Putamen (tissue), 1 donor: ENCODE data around the gene TENM3.

Experiments
- DNase-seq: peaks from one replicate; pipeline ENCODE4 v3.0.0-alpha.2; 2016; ENCODE audit warnings: low spot score

The TENM3 gene

DNA sequence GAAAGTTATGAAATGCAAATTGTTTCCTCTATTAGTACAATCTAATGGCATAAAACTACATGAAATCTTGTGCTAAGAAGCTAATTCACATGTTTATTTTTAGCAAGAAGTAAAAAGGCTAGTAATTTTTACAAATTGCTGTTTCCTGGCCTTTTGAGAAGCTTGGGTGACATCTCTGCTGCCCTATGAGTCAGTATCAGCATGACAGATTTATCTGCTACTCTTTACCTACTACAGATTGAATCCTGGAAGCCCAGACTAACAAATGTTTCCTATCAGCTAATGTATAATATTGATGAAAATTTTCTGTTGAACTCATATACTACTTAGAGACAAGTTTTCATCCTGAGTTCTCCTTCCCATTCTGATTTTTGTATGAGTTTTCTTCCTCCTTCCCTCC lies 441.6 kb downstream of the TENM3 start:
- no peak for DNase-seq

DNA sequence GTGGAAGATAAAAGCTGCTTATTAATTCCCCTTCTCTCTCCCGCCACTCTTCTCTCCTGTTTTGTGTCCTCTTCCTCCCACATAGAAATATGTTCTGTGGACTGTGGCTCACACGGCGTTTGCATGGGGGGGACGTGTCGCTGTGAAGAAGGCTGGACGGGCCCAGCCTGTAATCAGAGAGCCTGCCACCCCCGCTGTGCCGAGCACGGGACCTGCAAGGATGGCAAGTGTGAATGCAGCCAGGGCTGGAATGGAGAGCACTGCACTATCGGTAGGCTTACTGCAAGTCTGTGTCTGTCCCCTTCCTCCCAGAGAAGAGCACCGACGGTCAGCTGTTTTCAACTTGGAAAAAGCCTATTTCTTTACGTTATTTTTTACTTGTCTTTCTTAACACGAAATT lies 444.9 kb downstream of the TENM3 start:
- no peak for DNase-seq

DNA sequence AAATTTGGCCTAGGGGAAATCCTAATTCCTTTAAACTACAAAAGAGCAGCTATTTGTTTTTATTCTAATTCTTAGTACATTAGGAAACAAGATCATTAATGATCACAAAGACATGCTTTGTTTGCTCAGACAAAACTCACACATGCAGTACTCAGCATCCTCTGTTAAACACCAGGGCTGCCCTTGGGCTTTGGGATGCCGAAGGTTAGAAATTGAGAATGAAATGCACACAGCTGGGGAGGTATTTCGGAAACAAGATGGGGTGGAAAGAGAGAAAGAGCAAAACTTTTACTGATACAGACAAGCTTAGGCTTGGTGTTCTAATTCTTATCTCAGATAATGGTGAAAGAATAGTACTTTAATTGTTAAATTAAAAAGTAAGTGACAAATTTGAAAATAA lies 451.3 kb downstream of the TENM3 start:
- no peak for DNase-seq

DNA sequence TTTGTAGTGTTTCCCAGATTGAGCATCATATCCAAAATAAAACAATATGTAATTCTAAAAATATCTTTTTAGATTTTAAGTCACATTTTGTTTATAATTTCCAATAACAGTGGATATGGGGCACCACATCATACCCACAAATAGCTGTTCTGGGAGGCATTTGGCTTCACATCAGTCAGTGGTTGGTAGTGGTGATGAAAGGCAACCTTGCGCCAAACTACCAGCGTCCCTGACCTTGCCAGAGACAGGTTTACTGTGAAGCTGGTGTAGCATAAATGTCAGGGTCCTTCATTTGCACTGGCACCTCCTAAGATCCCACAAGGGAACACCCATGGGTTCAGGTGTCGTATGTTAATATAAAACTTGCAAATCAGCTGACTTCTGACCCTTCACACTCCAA lies 451.8 kb downstream of the TENM3 start:
- DNase-seq, result no peak

DNA sequence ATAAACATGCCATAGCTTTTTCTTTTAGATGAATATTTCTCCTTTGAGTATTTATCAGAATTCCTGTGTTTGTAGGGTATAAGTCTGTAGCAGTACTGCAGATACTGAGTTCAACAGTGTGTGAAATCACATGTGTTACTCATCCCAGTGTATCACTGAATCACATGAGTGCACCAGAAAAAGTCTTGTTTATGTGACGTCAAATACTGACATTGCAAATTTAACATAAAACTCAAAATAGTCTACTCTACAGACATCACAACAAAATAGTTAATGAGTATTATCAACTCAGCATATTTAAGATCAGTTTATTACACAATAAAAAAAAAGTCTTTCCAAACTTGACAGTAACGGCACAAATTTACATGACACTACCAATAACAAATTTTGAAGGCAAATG lies 452.6 kb downstream of the TENM3 start:
- no peak for DNase-seq

DNA sequence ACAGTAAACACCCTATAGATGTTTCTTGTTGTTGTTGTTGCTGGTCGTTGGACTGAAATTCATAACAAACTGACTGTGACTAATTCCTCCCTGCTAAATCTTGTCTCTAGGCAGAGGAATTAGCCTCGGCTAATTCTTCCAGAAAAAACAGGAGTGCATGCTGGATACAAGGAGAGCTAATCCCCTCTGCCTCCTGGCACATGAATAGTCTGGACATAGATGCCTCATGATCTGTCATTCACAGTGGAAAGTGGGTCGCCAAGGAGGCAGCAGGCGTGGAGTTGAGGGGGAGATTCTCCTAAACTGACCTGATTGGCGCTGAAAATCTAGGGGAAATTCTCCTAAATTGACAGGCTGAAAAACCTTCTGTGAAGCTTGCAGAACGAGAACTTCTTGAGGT lies 453.9 kb downstream of the TENM3 start:
- DNase-seq, result no peak

DNA sequence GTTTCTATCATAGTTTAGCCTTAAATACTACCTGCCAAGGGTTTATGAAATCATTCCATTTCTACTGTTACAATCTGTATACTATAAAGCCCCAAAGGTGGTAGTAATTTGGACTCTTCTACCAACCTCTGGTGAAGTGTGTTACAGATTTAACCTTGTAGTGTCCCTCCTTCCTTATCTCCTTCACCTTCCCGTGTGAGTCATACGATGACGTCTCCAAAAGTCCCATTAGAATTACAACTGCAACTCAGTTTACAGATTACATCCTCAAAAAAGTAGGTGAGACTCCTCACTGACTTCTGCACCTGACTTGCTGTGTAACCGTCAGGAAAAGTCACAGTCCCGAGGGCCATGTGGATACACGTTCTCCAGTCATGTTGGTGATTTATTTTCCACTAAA lies 455.0 kb downstream of the TENM3 start:
- DNase-seq, result no peak

DNA sequence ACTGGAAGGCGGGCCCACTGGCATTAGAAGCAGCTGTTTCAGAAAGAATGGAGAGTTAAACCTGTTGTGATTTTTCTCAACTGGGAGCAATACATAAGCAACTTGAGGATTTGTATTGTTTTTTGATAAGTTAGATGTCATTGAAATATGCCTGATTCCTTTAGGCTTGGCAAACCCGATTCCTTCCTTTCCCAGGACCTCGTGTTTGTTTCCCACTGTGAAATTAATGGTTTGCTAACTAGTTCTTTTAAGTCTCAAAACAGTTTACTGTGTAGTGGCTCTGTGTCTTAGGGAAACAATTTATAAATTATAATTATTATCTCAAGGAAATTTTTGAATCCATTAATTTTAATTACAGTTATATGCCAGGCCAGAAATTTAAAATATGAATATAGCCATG lies 456.0 kb downstream of the TENM3 start:
- DNase-seq, result no peak

DNA sequence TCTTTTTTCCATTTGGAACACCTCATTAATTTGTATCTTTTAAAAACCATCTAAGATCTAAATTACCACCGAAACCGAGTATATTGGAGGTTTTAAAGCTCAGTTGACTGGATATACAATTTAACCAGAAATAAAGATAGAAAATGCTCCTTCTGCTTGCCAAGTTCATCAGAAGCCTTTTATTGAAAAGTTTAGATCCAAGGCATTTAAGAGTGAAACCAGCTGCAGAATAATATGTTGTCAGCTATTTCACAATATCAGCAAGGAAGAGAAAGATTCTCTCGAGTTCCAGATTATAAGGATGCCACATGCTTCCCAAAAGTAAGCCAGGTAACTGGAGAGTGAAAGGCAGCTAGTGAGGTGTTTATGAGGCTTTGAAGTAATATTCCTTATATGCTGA lies 456.6 kb downstream of the TENM3 start:
- DNase-seq, result no peak

DNA sequence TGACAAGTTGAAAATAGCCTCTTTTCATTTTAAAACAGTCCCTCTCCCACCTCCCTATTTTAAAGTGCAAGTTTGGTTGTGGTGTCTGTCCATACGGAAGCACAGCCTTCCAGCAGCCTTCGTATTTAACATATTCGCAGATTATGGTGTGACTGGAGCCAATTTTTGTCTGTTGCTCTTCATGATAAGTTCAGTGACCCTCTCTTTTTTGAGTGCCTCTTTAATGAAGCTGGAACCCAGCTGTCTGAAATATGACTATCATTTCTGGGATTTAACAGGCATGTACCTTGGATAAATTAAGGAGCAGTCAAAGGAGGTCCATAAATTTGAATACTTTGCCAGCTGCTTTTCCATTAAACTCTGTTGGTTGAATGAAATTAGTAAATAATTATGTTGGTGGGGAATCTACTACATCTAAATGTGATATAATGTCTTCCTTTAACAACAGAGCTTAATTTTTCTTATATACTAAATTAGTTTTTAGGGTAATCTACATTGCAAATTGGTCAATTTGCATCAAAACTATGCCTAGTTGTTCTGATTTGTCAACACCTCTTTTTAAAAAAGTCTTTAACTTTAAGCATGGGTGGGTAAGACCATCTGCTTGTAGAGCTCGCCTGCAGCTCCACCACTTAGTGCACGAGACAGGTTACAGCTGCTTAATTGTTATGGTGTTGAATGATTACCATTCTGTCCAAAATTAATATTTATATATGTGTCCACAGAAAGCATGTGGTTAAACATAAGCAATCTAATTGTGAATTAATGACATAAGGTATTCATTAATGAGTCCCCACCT lies 457.4 kb downstream of the TENM3 start:
- DNase-seq, result no peak

DNA sequence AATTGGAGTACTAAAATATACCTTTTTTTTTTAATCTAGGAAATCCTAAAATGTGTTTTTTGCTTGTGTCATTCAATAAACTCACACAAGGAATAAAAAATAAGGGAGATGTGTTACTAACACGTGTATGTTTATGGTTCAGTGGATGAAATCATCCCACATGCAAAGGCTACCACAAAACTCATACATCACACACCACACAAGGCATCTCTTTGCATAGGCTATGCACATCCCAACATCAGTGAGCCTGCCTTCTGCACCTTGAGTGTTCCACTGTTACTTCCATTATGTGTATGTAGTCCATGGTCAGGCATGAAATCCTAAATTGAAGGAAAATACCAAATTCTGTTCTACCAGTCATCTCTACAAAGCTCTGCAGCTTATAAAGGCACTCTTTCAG lies 460.9 kb downstream of the TENM3 start:
- no peak for DNase-seq

DNA sequence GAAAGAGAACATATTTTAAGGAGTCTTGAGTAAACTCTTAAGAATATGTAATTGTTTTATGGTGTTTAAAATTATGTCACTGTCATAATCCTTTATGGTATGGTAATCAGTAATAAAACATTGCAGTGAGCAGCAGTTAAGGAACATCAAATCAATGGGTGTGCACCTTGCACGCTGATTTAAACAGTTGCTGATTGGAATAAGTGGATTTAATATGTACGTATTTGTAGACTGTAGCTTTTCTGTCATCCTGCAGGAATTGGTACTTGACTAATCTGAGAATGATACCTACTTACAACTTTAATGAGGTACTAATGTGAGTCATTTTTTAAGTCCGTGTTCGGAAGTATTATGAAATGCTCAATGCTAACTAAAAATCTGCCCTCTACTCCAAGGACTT lies 461.7 kb downstream of the TENM3 start:
- DNase-seq, result no peak

DNA sequence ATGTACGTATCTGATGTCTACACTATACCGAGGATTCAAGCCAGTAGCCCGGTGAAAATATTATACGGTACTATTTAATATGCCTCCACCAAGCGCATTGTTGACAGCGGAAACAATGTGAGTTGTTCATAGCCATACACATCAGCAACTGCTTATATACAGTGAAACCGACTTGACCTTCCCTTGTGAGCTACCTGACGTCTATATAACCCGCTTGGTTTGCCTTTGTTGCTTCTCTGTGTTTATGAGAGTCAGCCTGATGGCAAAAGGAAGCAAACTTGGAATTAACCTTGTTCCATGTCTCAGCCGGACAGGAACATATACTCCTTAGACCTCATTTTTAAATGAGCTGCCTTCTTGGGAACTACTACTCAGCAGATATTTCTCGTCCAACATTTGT lies 462.2 kb downstream of the TENM3 start:
- DNase-seq, result no peak

DNA sequence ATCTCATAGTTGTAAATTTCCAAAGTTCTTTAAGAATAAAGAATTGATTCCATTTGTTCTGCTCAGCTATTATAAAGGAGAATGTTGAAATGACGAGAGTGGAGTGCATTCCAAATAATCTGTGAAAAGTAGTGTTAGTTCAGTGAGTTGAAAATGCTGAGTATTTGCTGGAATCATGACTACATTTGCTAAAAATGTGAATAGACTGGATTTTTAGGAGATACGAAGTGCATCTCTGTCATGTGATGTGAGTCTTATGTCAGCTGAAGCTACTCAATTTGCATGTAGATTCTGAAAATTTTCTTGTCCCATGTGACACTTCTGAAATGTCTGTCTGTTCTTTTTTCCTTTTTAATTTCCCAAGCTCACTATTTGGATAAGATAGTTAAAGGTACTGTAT lies 468.0 kb downstream of the TENM3 start:
- DNase-seq, result no peak

DNA sequence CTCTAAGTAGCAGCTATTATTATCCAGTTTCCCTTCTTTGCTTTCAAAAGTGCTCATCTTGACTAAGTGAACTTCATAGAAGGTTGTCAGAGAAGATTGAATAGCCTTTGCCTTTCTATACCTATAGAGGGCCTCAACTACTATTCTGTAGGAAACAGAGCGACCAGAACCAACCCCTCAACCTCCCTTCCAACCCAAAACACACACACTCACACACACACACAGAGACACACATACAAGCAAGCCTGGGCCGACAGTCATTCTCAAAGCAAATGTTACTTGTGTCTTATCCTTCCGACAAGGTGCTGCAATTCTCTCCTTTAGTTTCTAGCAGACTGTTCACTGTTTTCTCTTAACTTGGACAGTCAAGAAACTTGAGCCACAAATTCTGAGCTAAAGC lies 472.3 kb downstream of the TENM3 start:
- DNase-seq, result no peak

DNA sequence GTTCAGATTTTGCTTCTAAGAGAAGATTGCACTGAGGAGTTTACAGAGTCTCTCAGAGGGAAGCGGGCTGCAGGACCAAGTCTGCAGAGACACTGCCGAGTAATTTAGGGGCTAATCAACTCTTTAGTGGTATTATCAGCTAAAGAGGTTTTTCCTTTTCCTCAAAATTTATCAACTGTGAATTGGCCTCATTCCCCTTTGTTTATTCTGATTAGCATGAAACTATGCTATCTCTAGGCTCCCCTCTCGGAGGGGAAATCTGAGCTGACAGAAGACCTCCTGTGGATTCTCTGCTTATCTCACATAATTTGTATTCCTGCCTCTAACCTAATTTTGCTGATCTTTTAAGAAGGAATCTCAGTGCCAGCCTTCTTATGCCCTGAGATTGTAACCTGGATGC lies 473.0 kb downstream of the TENM3 start:
- no peak for DNase-seq

DNA sequence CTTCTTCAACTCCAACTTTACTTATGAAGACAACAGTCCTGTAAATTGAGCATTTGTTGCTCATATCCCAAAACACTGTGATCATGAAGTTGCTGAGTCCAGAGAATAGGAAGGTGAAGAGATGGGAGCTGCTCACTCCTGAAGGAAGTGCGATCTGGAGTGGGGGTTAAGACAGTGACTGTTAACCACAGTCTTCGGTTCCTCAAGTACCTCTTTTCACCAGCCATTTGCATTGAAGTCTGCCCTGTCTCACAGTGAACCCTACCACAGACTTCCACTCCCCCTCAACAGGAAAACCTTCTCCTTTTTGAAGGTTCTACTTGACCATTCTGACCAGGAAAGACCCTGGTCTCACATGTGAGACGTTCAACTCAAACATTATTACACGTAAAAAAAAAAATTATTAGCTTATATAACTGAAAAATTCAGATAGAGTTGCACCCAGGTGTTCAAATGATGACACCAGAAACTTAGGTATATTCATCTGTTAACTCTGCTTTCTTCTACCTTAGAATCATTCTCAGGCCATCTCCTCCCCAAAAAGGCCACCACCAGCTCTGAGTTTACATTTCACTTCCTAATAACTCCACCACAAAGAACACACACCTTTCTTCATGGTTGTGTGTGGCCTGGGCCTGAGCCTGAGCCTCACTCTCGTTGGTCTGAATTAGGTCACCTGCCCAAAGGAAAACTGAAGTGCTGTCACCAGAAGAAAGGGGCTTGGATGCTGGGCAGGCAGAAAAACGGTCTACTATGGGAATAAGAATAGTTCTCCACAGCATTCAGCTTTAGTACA lies 474.8 kb downstream of the TENM3 start:
- DNase-seq, result no peak

DNA sequence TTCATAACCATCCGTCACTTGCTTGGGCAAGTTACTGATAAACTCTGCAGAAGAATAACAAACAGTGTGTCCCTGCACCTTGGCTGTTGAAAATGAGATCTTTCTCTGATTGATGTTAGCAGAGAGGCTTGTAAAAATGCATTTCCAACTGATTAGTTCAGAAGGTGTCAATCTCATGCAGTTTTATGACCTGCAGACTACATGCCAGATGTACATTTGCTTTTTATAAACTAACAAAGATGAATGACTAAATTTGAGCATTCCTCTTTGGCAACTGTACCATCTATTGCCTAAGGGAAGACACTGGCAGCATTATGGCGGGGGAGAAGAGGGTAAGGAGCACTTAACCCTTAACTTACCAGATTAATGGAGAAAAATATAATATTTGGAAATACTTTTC lies 481.2 kb downstream of the TENM3 start:
- DNase-seq, result no peak

DNA sequence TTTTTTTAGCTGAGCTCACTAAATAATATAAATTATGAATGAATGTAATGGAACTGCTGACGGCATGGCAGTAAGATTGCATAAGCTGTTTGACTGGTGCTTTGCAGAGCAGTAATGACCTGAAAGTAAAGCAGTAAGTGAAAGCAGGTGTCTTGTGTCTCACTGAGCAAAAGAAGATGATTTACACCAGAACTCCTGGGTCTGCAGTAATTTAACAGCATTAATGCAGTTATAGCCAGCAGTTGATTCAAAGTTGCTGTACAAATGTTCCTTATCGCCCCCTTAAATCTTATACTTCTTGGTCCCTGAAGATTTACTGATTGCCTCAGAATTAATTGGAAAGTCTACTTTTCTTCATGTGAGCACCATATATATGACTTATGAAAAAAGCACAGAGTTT lies 486.3 kb downstream of the TENM3 start:
- no peak for DNase-seq

DNA sequence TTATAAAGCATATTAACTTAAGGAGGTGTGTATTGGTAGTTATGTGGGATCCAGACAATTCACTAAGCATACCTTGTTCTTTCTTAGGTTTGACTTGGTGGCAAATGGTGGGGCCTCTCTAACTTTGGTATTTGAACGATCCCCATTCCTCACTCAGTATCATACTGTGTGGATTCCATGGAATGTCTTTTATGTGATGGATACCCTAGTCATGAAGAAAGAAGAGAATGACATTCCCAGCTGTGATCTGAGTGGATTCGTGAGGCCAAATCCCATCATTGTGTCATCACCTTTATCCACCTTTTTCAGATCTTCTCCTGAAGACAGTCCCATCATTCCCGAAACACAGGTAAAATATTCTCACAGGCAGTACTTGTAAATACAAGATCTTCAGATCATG lies 487.6 kb downstream of the TENM3 start:
- DNase-seq, result no peak

DNA sequence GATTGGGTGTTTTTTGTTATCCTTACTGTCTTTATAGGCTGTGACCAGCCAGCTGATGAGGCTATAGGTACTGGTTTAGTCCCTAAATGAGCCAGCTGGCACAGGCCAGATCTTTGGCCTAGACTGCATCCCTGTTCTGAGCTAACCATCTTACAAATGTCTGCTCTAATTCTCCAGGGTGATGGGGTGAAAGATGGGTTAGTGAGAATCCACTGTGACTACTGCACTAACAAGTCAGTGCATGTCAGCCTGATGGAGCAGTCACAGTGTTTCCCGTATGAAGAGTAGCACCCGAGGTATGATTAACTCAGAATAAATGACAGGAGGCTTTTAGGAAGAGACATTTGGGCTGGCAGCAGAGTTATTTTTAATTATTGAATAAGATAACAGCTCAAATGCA lies 493.0 kb downstream of the TENM3 start:
- peak; percentile 30 for DNase-seq

DNA sequence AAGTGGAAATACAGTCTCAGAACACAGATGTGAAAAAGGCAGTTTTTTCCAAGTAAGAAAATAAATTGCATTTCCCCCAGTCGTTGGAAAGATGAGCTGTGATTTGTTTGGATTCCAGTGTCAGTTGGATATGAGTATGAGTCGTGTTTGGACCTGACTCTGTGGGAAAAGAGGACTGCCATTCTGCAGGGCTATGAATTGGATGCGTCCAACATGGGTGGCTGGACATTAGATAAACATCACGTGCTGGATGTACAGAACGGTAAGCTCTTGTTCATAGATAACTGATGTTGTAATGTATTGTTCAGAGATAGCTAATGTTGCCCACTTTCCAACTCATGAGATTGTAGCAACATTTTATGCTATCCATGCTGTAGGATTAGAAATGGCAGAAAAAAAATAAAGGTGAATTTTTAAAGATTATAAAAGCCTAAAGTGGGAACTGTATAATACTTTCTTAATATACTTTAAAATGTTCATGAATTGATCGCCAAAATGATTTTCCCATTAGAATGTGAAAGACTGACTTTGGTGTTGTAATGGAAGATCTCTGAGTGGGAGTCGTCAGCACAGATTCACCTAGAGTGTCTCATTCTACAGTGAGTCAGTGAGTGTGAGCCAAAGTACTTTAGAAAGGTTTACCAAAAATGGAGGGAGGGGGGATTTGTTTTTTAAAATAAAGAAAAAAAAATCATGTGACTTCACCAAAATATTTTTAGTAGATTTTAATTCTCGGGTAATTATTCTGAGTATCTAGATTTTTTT lies 495.3 kb downstream of the TENM3 start:
- DNase-seq, result peak; percentile 34

DNA sequence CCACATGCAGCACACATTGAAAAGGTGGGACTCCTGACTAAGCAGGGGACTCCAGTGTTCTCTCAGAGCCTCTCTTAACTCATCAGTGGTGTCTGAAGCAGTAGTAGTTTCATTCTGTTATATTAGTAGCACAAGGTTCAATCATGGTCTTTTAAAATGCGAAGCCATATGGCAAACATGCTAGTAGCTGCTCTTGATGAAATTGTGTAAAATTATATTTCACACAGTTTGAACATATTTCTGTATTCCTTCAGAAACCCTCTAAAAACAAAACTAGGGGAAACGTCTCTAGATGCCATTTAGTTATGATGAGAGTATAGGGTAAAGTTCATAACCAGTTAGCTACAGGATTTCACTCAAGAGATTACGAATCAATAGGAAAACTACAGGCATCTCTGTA lies 497.1 kb downstream of the TENM3 start:
- no peak for DNase-seq
